Gastrocnemius medialis (tissue), 4 donors: ENCODE measurements around the gene WNT10A.

Source experiments
- CTCF ChIP-seq, 5 experiments: fragments of 450-650 bp in 3 of 5; fragments of 200-600 bp in 2 of 5; sonication (generic) in 2 of 5; IDR thresholded peaks in 4 of 5; conservative IDR thresholded peaks in 1 of 5; 1 replicate in 4 of 5; 2 replicates in 1 of 5; pipeline ENCODE4 v1.5.1; 2016 to 2019; ENCODE audit warnings: antibody characterized with exemption in 5 of 5, mild to moderate bottlenecking in 3 of 5, moderate library complexity in 3 of 5
- POLR2A ChIP-seq, 2 donors: fragments of 450-650 bp; IDR thresholded peaks; one replicate each; pipeline ENCODE4 v1.6.1; 2017; ENCODE audit warnings: antibody characterized with exemption in 2 of 2, mild to moderate bottlenecking in 2 of 2, moderate library complexity in 2 of 2

- no peak for TF ChIP-seq POLR2A (IDR thresholded peaks at IDR 0.05)
- no peak for TF ChIP-seq CTCF (IDR thresholded peaks at IDR 0.05 in 4 of 5, conservative IDR thresholded peaks at IDR 0.05 in 1 of 5)
Observed at GRCh38 chr2:218854860-218855259, 25.8 kb upstream of the WNT10A start.
